ENCODE results near the gene S1PR3. TPM values are rescaled to one million over a fixed set of nuclear protein-coding genes. Genes with fewer than 3 reads are reported as not detected.

Gene S1PR3
- total RNA-seq, 4 donors from 2014 or later: 1.9 to 6.7 (median 4.3) TPM

DNA sequence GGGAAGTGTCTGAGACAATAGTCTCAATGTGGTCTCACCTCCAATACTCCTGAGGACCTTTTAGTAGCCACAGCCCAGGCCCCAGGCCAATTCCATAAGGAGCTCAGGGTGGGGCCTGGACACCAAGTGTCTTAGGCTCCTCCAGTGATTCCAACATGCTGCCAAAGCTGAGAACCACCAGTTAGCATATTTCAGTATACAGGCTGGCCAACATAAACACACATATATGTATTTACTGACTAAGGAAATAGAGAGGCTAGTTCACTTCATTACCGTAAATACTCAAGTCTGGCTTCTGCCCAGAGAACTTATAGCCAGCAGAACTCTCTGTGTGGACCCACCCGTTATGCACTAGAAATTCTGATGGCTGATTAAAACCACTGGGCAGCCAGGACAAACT, 24.1 kb downstream of the S1PR3 start:
- H3K36me3 ChIP-seq: no peaks in the 10 kb centered on the region
- TF ChIP-seq, protein P1, sequence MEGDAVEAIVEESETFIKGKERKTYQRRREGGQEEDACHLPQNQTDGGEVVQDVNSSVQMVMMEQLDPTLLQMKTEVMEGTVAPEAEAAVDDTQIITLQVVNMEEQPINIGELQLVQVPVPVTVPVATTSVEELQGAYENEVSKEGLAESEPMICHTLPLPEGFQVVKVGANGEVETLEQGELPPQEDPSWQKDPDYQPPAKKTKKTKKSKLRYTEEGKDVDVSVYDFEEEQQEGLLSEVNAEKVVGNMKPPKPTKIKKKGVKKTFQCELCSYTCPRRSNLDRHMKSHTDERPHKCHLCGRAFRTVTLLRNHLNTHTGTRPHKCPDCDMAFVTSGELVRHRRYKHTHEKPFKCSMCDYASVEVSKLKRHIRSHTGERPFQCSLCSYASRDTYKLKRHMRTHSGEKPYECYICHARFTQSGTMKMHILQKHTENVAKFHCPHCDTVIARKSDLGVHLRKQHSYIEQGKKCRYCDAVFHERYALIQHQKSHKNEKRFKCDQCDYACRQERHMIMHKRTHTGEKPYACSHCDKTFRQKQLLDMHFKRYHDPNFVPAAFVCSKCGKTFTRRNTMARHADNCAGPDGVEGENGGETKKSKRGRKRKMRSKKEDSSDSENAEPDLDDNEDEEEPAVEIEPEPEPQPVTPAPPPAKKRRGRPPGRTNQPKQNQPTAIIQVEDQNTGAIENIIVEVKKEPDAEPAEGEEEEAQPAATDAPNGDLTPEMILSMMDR (IDR thresholded peaks at IDR 0.05): no peak
- no peak for TF ChIP-seq POLR2A (IDR thresholded peaks at IDR 0.05)
- no peak overlapping the region for H3K27ac ChIP-seq
- no peaks in the 10 kb centered on the region for H3K27me3 ChIP-seq
- no peak overlapping the region for H3K4me3 ChIP-seq
- no peak for DNase-seq
- H3K4me1 ChIP-seq: no peaks in the 10 kb centered on the region
- no peaks in the 10 kb centered on the region for H3K9me3 ChIP-seq

DNA sequence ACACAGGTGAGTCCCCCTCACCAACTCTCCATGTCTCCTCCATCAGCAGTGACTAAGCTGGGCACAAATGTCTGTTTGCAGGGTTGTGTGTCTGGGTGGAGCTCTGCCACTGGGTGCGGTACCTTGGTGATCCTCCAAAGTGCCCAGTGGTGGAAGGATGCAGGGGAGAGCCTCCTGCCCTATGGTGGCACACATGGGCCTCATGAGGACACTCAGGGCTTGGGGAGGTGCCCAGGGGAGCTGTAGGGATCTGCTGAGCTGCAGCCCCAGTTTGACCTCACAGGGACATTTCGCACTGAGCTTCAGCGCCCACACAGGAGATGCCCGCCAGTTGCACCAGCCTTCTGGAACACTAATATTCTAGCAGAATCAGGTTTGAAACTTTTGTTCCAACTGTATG, 29.5 kb downstream of the S1PR3 start:
- Histone ChIP-seq H3K4me1 (peaks cover 0 to 8% (median 0%) of the 10 kb centered on the region in 4 donors), H3K36me3 (no peaks in the 10 kb centered on the region), H3K27ac (no peak overlapping the region), H3K9me3 (no peaks in the 10 kb centered on the region), H3K27me3 (no peaks in the 10 kb centered on the region), H3K4me3 (no peak overlapping the region)
- TF ChIP-seq, protein P1 (IDR thresholded peaks at IDR 0.05): no peak
- TF ChIP-seq POLR2A (IDR thresholded peaks at IDR 0.05): no peak
- no peak for DNase-seq

DNA sequence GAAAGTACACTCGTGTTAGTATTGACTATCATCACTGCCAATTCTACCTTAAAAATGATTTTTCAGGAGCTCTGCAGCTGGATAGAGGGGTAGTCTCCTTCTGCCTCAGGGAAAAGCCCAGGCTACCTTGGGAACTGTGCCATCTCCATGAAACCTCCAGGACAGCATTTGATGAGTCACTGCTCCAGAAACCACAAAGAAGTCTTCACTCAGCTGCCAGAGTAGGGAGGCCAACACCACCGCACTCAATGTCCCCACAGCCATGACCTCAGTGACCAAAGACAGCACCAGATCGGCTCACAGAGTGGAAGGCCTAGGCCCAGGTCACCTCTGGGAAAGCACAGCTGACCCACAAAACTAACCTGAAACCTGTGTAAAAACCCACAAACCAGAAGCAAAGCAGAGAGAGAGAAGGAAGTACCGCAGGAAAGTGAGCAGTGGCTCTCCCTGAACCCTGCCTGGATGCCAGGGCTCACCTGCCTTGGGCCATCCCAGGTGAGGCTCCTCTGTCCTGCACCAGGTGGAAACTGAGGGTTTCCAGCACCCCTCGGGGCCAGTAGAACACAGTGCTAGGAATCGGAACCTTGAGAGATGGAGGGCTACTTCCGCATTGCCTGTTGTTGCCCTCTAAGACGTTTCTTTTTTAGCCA, 30.0 kb downstream of the S1PR3 start:
- Histone ChIP-seq H3K4me3 (no peak overlapping the region), H3K4me1 (peaks cover 0 to 8% (median 0%) of the 10 kb centered on the region in 4 donors), H3K9me3 (no peaks in the 10 kb centered on the region), H3K27me3 (no peaks in the 10 kb centered on the region), H3K36me3 (no peaks in the 10 kb centered on the region), H3K27ac (peak overlapping the region; percentile 8 to 78 (median 36))
- TF ChIP-seq POLR2A (IDR thresholded peaks at IDR 0.05): no peak
- TF ChIP-seq, protein P1 (IDR thresholded peaks at IDR 0.05): no peak
- no peak for DNase-seq

DNA sequence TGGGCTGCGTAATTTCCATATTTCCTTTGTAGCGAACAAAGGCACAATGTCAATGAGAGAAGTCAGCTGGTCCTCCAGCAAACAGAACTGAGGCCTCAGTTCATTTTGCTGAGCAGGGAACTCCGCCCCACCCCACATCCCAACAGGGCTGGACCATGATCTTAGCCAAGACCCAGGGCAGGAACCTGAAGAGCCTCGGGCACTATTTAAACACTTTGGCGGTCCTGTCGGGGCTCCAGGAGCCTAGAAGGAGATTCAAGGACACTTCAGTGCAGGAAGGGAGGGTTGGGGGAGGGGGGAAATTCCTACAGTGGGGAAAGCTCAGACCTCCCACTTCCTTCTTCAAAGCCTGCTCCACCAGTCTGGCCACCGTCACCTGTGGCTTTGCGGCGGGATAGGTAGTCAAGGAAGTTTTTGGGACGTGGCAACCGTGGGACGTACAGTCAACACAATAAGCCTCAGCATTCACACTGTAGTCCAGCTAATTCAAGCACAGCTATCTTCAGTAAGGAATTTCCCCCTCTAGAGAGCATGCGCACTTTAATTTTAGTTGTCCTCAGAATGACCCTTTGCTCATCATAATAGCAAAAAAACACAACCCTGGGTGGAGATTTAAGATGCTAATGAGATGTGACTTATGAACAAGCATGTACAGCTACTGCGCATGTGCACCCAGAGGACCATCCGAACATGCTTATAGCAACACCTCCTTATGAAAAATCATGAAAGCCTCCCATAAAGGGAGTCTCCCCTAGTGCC, 30.9 kb downstream of the S1PR3 start:
- no peak for TF ChIP-seq POLR2A (IDR thresholded peaks at IDR 0.05)
- TF ChIP-seq, protein P1 (IDR thresholded peaks at IDR 0.05): no peak
- peak overlapping the region; percentile 8 to 78 (median 36) for H3K27ac ChIP-seq
- H3K27me3 ChIP-seq: no peaks in the 10 kb centered on the region
- no peaks in the 10 kb centered on the region for H3K36me3 ChIP-seq
- no peak for DNase-seq
- no peaks in the 10 kb centered on the region for H3K9me3 ChIP-seq
- H3K4me3 ChIP-seq: no peak overlapping the region
- H3K4me1 ChIP-seq: peaks cover 0 to 8% (median 0%) of the 10 kb centered on the region in 4 donors

- no peaks in the 10 kb centered on the region for H3K9me3 ChIP-seq
- no peak for DNase-seq
- H3K4me1 ChIP-seq: peaks cover 0 to 8% (median 0%) of the 10 kb centered on the region in 4 donors
- H3K27ac ChIP-seq: peak overlapping the region in 3 of 4 donors; percentile 17 to 78 (median 21)
- H3K36me3 ChIP-seq: no peaks in the 10 kb centered on the region
- no peak for TF ChIP-seq POLR2A (IDR thresholded peaks at IDR 0.05)
- TF ChIP-seq, protein P1 (IDR thresholded peaks at IDR 0.05): no peak
- no peaks in the 10 kb centered on the region for H3K27me3 ChIP-seq
- H3K4me3 ChIP-seq: no peak overlapping the region
Measured at GRCh38 chr9:89022902-89023301, 31.6 kb downstream of the S1PR3 start.

Measured in Peyer's patch (tissue), 4 donors.